GM18873 (cell line): ENCODE results near the gene SSBP4.

Experiments
- ATAC-seq: cut with Tn5 transposase; IDR thresholded peaks from one replicate; pipeline ENCODE4 v1.9.1; 2021; ENCODE audit warnings: mild to moderate bottlenecking, moderate library complexity, moderate number of reproducible peaks; ENCODE audit not compliant: unreplicated experiment, low FRiP score

SSBP4 gene

GRCh38 chr19:18419699-18420460 lies 682 bp downstream of the SSBP4 start:
- ATAC-seq: no peak

GRCh38 chr19:18420930-18421329 lies 1.7 kb downstream of the SSBP4 start:
- no peak for ATAC-seq

DNA sequence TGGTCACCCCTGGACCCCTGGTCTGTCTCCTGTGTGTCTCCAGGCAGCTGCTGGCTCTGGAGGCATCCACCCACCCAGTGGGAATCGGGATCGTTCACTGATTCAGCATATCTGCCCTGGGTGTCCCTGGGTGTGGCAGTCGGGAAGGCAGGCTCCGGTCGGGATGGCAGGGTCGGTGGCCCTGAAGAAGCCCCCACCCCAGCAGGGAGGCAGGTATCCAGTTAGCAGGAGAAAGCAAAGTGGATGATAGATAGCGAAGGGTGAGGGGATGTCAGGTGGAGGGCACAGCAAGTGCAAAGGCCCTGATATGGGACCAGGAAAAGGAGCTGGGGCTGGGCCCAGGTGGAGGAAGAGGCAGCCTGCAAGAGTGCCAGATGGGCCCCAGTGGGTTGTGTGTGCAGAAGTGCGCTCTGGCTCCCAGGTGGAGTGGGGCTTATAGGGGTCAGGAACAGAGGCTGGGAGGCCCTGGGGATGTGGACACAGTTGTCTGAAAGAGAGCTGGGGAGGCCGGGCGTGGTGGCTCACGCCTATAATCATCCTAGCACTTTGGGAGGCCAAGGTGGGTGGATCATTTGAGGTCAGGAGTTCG lies 2.3 kb downstream of the SSBP4 start:
- no peak for ATAC-seq

GRCh38 chr19:18422530-18423191 lies 3.5 kb downstream of the SSBP4 start:
- no peak for ATAC-seq

GRCh38 chr19:18423258-18424020 lies 4.2 kb downstream of the SSBP4 start:
- no peak for ATAC-seq

DNA sequence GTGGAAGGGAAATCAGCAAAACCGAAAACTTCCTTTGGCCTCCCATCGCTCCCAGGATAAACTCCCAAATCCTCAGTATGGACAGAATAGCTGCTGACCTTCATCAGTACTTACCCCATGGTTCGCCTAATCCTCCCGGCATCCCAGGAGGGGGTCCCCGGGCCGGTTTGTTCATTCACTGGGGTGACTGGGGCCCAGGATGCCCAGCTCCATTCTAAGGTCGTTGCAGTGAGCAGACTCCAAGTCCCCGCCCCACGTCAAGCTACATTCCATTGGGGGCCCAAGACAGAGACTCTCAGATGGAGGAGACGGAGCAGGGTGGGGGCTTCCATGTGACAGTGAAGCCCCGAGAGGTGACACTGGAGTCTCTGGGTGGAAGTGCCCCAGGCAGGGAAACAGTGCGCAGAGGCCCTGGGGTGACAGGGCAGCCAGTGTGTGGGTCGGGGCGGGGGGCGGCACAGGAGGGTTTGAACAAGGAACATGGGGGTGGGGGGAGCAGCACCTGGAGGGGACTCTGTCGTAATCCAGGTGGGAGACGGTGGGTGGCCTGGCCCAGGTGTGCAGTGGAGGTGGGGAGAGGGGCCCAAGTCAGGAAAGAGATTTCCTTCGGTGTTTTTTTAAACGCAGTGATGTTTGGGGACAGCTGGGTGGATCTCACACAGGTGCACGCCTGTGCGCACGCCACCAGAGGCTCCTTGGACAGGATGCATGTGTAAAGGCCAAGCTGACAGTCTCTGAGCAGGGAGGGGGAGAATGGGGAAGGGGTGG lies 5.1 kb downstream of the SSBP4 start:
- no peak for ATAC-seq

- ATAC-seq: no peak
Observed at GRCh38 chr19:18424890-18425514, 5.8 kb downstream of the SSBP4 start.

DNA sequence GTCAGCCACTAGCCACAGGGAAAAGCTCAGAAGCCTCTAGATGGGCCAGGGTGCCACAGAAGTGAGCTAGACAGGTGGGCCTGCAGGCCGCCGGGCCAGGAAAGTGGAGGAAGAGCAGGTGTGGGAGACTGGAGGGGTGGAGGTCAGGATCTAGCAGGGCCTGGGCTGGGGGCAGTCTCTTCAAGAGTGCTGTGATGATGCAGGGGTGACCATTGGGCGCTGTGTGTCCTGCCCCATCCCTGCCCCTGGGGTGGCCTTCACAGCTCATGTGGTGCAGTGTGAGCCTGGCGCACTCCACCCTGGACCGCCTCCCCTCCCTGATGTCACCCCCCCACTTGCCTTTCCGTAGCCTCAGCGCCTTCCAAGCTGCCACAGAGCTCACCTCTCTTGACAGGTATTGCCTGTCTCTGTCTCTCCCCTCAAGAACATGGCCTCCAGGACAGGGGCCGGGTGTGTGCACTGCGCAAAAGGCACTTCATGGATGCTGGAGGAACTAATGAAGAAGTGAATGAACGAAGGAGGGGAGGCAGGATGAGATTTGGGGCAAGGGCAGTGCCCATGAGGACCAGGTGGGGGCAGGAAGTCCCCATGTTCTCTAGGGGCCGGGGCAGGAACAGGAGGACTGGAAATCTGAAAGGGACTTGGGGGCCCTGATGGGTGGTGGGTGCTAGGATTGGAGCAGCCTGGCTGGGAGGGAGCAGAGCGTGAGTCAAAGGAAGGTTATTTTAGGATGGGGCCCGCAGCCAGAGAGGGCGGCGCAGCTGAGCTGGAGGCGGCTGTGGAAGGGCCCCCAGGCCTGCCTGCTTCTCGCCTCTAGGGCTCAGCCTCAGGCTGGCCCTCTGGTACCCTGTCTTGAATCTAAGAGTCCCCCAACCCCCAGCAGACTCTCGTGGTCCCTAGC lies 6.6 kb downstream of the SSBP4 start:
- ATAC-seq: no peak

- ATAC-seq: no peak
Observed at GRCh38 chr19:18426416-18426767, 7.2 kb downstream of the SSBP4 start.

DNA sequence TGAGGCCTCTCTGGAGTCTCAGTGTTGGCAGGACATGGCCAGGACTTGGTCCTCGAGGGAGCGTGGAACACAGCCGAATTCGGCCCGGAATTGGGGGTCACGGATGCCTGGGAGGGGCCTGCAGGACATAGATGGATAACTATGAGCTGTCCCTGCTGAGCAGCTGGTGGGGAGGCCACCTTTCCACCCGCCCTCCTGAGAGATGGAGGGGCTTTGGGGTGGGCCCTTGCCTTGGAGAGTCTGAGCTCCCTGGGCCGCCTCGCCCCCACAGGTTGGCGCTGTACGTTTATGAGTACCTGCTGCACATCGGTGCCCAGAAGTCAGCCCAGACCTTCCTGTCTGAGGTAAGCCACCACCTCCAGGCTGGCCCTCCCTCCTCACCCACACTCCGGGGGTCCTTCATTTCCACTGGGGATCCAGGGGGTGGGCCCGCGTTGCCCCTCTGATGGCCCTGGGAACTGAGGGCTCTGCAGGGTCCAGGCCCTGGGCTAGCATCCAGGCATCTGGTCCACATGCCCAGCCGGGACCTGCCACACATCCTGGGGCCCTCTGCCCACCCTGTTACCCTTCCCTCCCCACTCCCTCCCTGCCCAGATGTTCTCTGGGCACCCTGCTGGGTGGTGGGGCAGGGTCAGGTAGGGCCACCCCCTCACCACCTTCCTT lies 8.0 kb downstream of the SSBP4 start:
- no peak for ATAC-seq

GRCh38 chr19:18427743-18428113 lies 8.5 kb downstream of the SSBP4 start:
- no peak for ATAC-seq

DNA sequence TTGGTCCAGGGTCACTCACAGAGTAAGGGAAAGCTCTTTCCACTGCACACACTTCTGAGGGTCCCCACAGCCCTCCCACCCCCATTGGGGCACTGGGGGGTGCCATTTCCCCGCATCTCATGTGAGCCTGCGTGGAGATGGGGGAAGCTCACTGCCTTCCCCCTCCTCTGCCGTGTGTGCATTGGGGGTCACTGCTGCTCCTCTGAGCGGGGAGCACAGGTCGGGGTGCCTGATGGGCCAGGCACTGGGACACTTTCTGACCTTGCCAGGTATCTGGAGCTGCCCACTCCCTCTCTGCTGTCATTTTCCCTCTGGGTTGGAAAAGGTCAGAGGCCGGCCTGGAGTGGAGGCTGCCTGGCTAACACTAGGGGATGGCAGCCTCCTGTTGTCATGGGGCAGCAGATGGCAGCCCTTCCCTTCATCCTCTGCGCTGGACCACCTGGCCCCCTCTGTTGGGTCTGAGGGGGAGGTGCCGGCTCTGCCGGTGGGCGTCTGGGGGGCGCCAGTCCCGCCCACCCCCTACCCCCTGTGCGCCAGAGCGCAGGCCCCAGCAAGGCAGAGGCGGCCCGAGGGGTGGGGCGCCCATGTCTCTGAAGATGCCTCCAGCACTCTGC lies 9.1 kb downstream of the SSBP4 start:
- no peak for ATAC-seq

DNA sequence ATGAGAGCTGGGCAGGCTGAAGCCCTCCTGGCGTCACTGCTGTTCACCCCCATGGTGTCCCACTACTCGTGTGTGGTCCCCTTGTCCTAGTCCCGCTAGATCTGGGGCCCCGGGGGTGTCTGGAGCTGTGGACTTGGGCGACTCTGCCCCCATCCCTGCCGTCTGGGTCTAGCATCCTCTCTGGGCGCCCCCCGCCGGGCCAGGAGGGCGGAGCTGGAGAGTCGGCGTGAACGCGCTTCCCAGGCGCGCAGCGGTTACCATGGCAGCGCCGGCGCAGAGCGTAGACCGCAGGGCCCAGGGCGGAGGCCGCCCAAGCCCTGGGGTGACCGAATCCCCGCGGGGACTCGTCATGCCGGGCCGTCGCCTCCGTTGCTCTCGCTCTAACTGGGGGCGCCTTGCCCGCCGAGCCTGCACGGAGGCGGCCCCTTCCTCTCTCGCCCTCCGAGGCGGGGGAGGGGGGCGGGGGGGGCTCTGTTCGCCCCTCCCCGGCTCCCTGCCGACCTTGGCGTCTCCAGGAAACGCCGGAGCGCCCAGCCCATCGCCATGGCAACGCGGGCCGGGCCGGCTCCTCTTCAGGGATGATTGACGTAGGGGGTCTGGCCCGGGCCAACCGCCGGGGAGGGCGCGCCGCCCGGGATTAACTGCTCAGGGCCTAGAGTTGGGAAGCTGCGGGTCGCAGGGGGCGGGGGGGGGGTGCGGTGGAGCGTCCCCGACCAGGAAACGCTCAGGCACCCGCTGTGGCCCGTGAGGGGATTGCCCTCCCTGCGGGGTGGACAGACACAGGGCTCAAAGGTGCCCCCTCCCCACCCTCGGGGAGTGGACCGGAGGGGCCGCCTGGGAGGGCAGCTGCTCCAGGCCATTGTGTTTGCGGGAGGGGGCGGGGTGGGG lies 9.8 kb downstream of the SSBP4 start:
- no peak for ATAC-seq

DNA sequence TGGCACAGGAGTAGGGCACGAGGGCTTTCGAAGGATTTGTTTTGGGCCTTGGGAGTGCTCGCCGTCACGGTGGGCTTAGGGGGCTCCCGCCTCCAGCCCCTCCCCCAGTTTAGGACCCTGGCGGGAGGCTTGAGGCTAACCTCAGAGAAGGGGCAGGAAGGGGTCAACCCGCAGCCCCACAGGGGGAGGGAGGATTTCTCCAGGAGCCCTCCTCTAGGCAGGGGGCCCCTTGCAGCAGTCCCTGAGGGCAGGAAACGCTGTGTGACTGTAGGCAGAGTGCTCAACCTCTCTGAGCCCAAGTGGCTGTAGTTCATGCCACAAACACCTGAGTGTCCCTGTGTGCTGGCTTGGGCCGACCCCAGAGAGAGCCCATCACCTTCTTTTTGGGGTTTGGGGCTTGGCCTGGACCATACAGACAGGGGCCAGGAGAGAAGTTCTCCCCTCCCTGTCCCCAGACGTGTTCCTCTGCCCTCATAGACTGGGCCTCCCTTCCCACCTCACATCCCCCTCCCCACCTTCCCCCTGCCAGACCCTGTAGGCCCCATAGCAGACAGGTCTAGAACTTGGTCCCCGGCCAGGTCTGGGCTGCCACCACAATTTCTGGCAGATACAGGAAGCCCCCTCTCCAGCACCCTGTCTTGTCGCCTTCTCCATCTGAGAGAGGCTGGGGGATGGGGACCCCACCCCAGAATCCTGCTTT lies 10.7 kb downstream of the SSBP4 start:
- no peak for ATAC-seq

- no peak for ATAC-seq
Observed at GRCh38 chr19:18430417-18431144, 11.4 kb downstream of the SSBP4 start.
